Testis (tissue), 2 donors: ENCODE data around the gene GPT2.

Experiments
- POLR2A ChIP-seq: fragments of 450-650 bp; IDR thresholded peaks from one replicate; pipeline ENCODE4 v1.6.1; 2017; ENCODE audit warnings: antibody characterized with exemption, mild to moderate bottlenecking, moderate library complexity
- TF ChIP-seq, protein P1 (sequence below), 3 experiments: fragments of 450-650 bp in 2 of 3; fragments of 200-600 bp in 1 of 3; sonication (generic) in 1 of 3; IDR thresholded peaks; one replicate each; pipeline ENCODE4 v1.5.1; 2016 to 2019; ENCODE audit warnings: antibody characterized with exemption in 3 of 3, mild to moderate bottlenecking in 2 of 3, moderate library complexity in 1 of 3

GRCh38 chr16:46885960-46886763, 2.0 kb downstream of the GPT2 start:
- TF ChIP-seq POLR2A, result no peak
- TF ChIP-seq, protein P1, sequence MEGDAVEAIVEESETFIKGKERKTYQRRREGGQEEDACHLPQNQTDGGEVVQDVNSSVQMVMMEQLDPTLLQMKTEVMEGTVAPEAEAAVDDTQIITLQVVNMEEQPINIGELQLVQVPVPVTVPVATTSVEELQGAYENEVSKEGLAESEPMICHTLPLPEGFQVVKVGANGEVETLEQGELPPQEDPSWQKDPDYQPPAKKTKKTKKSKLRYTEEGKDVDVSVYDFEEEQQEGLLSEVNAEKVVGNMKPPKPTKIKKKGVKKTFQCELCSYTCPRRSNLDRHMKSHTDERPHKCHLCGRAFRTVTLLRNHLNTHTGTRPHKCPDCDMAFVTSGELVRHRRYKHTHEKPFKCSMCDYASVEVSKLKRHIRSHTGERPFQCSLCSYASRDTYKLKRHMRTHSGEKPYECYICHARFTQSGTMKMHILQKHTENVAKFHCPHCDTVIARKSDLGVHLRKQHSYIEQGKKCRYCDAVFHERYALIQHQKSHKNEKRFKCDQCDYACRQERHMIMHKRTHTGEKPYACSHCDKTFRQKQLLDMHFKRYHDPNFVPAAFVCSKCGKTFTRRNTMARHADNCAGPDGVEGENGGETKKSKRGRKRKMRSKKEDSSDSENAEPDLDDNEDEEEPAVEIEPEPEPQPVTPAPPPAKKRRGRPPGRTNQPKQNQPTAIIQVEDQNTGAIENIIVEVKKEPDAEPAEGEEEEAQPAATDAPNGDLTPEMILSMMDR (IDR thresholded peaks at IDR 0.05), result no peak
